CD4-positive, alpha-beta memory T cell (primary cell): ENCODE results near the gene RAVER2. TPM values are rescaled to one million over a fixed set of nuclear protein-coding genes. Genes with fewer than 3 reads are reported as not detected.

ENCODE experiments used
- CTCF ChIA-PET: fragments of 350-600 bp; sonication (Branson Sonifier 250); formaldehyde crosslinking; loops from one replicate; lab custom pipeline; 2021; ENCODE audit warnings: inconsistent platforms; ENCODE audit not compliant: partially characterized antibody; lab: Charles Lee
- POLR2A ChIA-PET: fragments of 350-600 bp; sonication (Branson Sonifier 250); formaldehyde crosslinking; loops from one replicate; lab custom pipeline; 2021; ENCODE audit not compliant: partially characterized antibody; lab: Charles Lee
- DNase-seq, 5 donors: peaks; one replicate each; pipeline versions ENCODE4 v3.0.0 to v3.0.0-alpha.2; 2020 to 2022; ENCODE audit warnings: mixed read lengths in 1 of 5
- H3K27ac ChIP-seq: one replicate; pipeline ENCODE4 v1.7.0; 2013; ENCODE audit warnings: low read depth, low read length
- H3K27me3 ChIP-seq: 2 replicates; pipeline ENCODE4 v1.7.0; 2013; ENCODE audit warnings: mild to moderate bottlenecking, low read length, moderate library complexity; ENCODE audit not compliant: insufficient read depth
- H3K36me3 ChIP-seq: 2 replicates; pipeline ENCODE4 v1.7.0; 2013; ENCODE audit warnings: mild to moderate bottlenecking, low read length, moderate library complexity; ENCODE audit not compliant: insufficient read depth
- H3K4me1 ChIP-seq: 2 replicates; pipeline ENCODE4 v1.7.0; 2013; ENCODE audit warnings: mild to moderate bottlenecking, low read length, moderate library complexity; ENCODE audit not compliant: insufficient read depth
- H3K4me3 ChIP-seq, 2 donors: one replicate each; pipeline ENCODE4 v1.7.0; 2013; ENCODE audit warnings: low read length in 2 of 2, mild to moderate bottlenecking in 1 of 2
- H3K9me3 ChIP-seq, 2 donors: one replicate each; pipeline ENCODE4 v1.7.0; 2013; ENCODE audit warnings: low read length in 2 of 2, control low read depth in 1 of 2; ENCODE audit not compliant: control insufficient read depth in 1 of 2
- H3K27ac Mint-ChIP-seq, 7 donors: one replicate each; pipeline ENCODE4 v1.8.0; 2020 to 2021; ENCODE audit warnings: mixed read lengths in 7 of 7, mild to moderate bottlenecking in 6 of 7, inconsistent platforms in 3 of 7, moderate library complexity in 3 of 7
- H3K27me3 Mint-ChIP-seq, 2 donors: one replicate each; pipeline ENCODE4 v1.8.0; 2020 to 2021; ENCODE audit warnings: mixed read lengths in 2 of 2
- H3K36me3 Mint-ChIP-seq, 2 donors: one replicate each; pipeline ENCODE4 v1.8.0; 2020 to 2021; ENCODE audit warnings: mixed read lengths in 2 of 2, inconsistent platforms in 1 of 2, mild to moderate bottlenecking in 1 of 2
- H3K4me1 Mint-ChIP-seq, 4 donors: one replicate each; pipeline ENCODE4 v1.8.0; 2020 to 2021; ENCODE audit warnings: mixed read lengths in 4 of 4, mild to moderate bottlenecking in 1 of 4
- H3K4me3 Mint-ChIP-seq, 8 donors: one replicate each; pipeline ENCODE4 v1.8.0; 2020 to 2021; ENCODE audit warnings: mixed read lengths in 8 of 8, mild to moderate bottlenecking in 7 of 8, moderate library complexity in 6 of 8, inconsistent platforms in 3 of 8
- H3K9me3 Mint-ChIP-seq, 8 donors: one replicate each; pipeline ENCODE4 v1.8.0; 2020 to 2021; ENCODE audit warnings: mixed read lengths in 8 of 8, mild to moderate bottlenecking in 5 of 8, inconsistent platforms in 3 of 8, moderate library complexity in 1 of 8
- intact Hi-C: fragments of 100-400 bp; cut with micrococcal nuclease; formaldehyde crosslinking; loops from one replicate; pipeline ENCODE4 v1.15.1; 2023
- polyA plus RNA-seq, 2 donors: library from polyadenylated mRNA; unstranded; fragments of 300-500 nt; fragmentation: Illumina TruSeq; gene quantifications; one replicate each; pipeline ENCODE4 v1.2.3, GENCODE V29; 2021
- total RNA-seq, 2 experiments: library from RNA; stranded (reverse); gene quantifications; one replicate each; pipeline ENCODE4 v1.2.3, GENCODE V29; 2021

Gene RAVER2
- total and polyA plus RNA-seq, 4 experiments from 2014 or later = 1.7 to 2.1 (median 1.8) TPM

DNA sequence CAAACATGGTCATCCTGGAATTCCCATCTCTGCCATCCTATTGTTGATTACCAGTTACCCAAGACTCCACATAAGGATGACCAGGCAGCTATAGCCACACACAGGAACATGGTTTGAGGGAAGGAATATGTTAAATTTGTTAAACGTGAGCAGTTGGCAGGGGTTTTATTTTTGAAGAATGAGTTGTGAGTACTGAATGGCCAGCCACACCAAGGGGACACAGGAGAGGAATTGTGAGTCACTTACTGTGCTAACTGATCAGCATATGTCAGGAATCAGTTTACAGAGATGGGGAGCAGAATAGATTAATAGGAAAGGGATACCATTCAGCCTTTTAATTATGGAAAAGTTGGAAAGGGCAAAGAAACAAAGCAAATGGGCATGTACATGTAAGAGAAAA is 39.3 kb upstream of the RAVER2 start:
- H3K4me1 Mint-ChIP-seq = no peaks in the 10 kb centered on the region

DNA sequence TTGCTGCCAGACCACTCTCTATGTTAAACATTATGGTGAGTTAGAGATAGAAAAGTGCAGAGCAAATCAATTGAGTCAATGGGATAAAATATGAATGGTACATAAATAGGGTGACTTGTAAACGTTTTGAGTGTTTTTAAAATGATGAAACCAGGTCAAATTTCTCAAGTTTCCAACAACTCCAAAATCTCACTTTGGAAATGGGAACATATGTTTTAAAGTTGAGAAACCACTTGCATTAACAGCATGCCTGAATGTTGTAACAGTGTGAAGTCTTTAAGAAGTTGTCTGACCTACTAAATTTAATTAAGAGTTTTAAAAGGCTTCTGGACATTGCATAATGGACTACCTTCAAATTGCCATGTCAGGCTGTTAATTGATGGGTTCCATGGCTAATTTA is 33.6 kb upstream of the RAVER2 start:
- no peaks in the 10 kb centered on the region for H3K9me3 ChIP-seq
- H3K9me3 Mint-ChIP-seq = peaks cover 0 to 3% (median 0%) of the 10 kb centered on the region in 8 donors
- no peaks in the 10 kb centered on the region for H3K36me3 Mint-ChIP-seq
- H3K36me3 ChIP-seq = no peaks in the 10 kb centered on the region
- no peak overlapping the region for H3K4me3 ChIP-seq
- no peak overlapping the region for H3K27ac Mint-ChIP-seq
- intact Hi-C loops = no loop called here
- no peak overlapping the region for H3K4me3 Mint-ChIP-seq
- H3K4me1 Mint-ChIP-seq = no peaks in the 10 kb centered on the region
- H3K27me3 ChIP-seq = no peaks in the 10 kb centered on the region
- H3K4me1 ChIP-seq = no peaks in the 10 kb centered on the region
- POLR2A ChIA-PET = no interaction called here
- no peak overlapping the region for H3K27ac ChIP-seq
- CTCF ChIA-PET = no interaction called here
- H3K27me3 Mint-ChIP-seq = peaks cover 0 to 3% of the 10 kb centered on the region in 2 donors
- no peak for DNase-seq

More for the DNA sequence above, 39.3 kb upstream of the RAVER2 start:
- ChIA-PET CTCF (no interaction called here), POLR2A (no interaction called here)
- H3K36me3 Mint-ChIP-seq = no peaks in the 10 kb centered on the region
- no peak for DNase-seq
- Histone ChIP-seq H3K4me1 (no peaks in the 10 kb centered on the region), H3K27ac (no peak overlapping the region), H3K36me3 (no peaks in the 10 kb centered on the region), H3K4me3 (no peak overlapping the region), H3K9me3 (no peaks in the 10 kb centered on the region), H3K27me3 (no peaks in the 10 kb centered on the region)
- peaks cover 0 to 2% (median 0%) of the 10 kb centered on the region in 8 donors for H3K9me3 Mint-ChIP-seq
- intact Hi-C loops = no loop called here
- no peak overlapping the region for H3K4me3 Mint-ChIP-seq
- peaks cover 3 to 7% of the 10 kb centered on the region in 2 donors for H3K27me3 Mint-ChIP-seq
- H3K27ac Mint-ChIP-seq = no peak overlapping the region

DNA sequence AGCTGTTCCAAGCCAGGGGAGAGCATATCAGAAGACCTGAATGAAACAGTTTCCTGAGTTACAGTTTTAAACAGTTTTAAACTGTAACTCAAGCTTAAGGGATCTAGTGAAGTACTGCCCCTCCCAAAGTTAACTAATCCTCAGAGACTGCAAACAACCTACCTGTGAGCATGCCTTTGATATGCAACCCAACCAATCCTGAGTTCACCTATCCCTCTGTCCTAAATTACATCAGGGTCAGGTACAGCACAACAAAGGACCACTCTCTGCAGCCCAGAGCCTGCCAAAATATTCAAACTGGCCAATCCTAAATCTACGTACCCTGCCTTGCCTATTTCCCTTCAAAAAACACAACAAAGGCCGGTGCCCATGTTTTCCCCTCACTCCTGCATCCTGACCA is 32.8 kb upstream of the RAVER2 start:
- Mint-ChIP-seq H3K27ac (no peak overlapping the region), H3K27me3 (peaks cover 0 to 3% of the 10 kb centered on the region in 2 donors), H3K9me3 (peaks cover 0 to 3% (median 0%) of the 10 kb centered on the region in 8 donors), H3K4me3 (no peak overlapping the region), H3K4me1 (no peaks in the 10 kb centered on the region), H3K36me3 (no peaks in the 10 kb centered on the region)
- Histone ChIP-seq H3K9me3 (no peaks in the 10 kb centered on the region), H3K4me1 (no peaks in the 10 kb centered on the region), H3K36me3 (no peaks in the 10 kb centered on the region), H3K27ac (no peak overlapping the region), H3K4me3 (no peak overlapping the region), H3K27me3 (no peaks in the 10 kb centered on the region)
- intact Hi-C loops = no loop called here
- no peak for DNase-seq
- ChIA-PET POLR2A (no interaction called here), CTCF (no interaction called here)

DNA sequence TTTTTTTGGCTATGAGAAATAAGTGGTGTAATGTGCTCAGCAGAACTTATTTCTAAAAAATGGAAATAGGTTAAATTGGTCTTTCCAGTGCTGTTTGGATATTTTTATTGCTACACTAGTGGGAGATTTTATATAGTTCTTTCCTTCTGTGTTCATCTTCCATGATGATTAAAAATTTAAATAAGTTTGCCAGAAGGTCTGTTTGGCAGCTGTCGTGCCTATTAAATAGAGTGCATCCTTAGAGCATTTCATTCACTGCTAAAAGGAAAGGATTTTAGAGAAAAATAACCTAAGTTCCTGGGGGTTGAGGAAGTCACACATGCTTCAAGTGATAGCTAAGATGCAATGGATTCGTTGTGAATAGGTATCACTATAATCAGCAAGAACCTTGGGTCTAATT is 29.7 kb upstream of the RAVER2 start:
- H3K36me3 Mint-ChIP-seq = no peaks in the 10 kb centered on the region
- H3K27ac ChIP-seq = no peak overlapping the region
- no peaks in the 10 kb centered on the region for H3K36me3 ChIP-seq
- no peak overlapping the region for H3K4me3 ChIP-seq
- peaks cover 3 to 5% of the 10 kb centered on the region in 2 donors for H3K27me3 Mint-ChIP-seq
- POLR2A ChIA-PET = no interaction called here
- no peak for DNase-seq
- CTCF ChIA-PET = interaction anchor here (1.3 kb wide), 1 partner anchor 38 kb away, joined by 3 read pairs; no protein-coding TSS in a partner anchor
- H3K4me1 Mint-ChIP-seq = no peaks in the 10 kb centered on the region
- H3K9me3 Mint-ChIP-seq = peaks cover 0 to 16% (median 11%) of the 10 kb centered on the region in 8 donors
- no peaks in the 10 kb centered on the region for H3K9me3 ChIP-seq
- H3K27ac Mint-ChIP-seq = no peak overlapping the region
- H3K4me3 Mint-ChIP-seq = no peak overlapping the region
- H3K4me1 ChIP-seq = no peaks in the 10 kb centered on the region
- intact Hi-C loops = no loop called here
- no peaks in the 10 kb centered on the region for H3K27me3 ChIP-seq

DNA sequence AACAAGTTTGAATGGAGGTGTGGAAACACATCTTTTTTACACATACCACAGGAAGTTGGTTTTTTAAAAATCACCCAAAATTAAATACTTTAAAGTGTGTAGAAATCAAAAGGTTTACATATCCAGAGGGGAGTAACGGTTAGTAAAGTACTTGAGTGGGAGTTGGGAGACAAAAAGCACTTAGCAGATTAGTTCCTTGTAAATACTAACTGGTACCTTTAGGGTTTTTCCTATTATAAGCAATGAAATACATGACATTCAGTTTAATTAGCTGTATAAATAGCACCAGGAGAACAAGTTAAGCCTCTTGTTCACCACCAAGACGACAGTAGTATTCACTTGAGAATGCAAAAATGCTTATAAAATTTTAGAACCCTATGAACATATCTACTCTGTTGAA is 23.7 kb upstream of the RAVER2 start:
- H3K27me3 Mint-ChIP-seq = peaks cover 17 to 23% of the 10 kb centered on the region in 2 donors
- H3K9me3 Mint-ChIP-seq = peaks cover 0 to 16% (median 11%) of the 10 kb centered on the region in 8 donors
- peaks cover 9% of the 10 kb centered on the region for H3K27me3 ChIP-seq
- H3K36me3 Mint-ChIP-seq = no peaks in the 10 kb centered on the region
- no peak overlapping the region for H3K27ac ChIP-seq
- ChIA-PET CTCF (no interaction called here), POLR2A (no interaction called here)
- H3K4me3 Mint-ChIP-seq = no peak overlapping the region
- no peak for DNase-seq
- H3K4me1 ChIP-seq = no peaks in the 10 kb centered on the region
- H3K4me1 Mint-ChIP-seq = no peaks in the 10 kb centered on the region
- H3K4me3 ChIP-seq = no peak overlapping the region
- intact Hi-C loops = no loop called here
- H3K9me3 ChIP-seq = no peaks in the 10 kb centered on the region
- H3K36me3 ChIP-seq = no peaks in the 10 kb centered on the region
- H3K27ac Mint-ChIP-seq = no peak overlapping the region

DNA sequence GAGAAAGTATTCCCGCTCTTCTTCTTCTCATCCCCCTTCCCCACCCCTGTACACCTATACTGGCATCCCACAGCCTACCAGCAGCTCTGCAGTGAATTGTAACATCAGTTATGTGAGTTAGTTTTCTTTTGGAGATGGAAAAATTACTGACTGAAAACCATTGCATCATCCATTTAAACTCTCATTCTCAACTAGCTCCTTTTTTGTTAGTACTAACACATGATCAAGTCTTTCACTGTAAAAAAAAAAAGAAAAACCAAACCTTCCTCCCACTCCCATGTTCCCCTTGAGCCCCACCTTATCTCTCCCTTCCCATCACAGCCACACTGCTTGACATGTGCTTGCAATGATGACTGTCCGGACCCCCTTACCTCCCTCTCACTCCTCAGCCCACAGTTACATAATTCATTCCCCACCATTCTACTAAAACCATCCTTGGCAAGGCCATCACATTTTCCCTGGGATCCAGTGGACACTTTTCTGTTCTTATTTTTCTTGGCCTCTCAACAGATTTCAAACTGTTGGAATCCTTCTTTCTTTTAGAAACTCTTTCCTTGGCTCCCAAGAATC is 23.2 kb upstream of the RAVER2 start:
- Mint-ChIP-seq H3K4me1 (no peaks in the 10 kb centered on the region), H3K36me3 (no peaks in the 10 kb centered on the region), H3K27me3 (peaks cover 17 to 23% of the 10 kb centered on the region in 2 donors), H3K9me3 (peaks cover 0 to 16% (median 11%) of the 10 kb centered on the region in 8 donors), H3K27ac (no peak overlapping the region), H3K4me3 (no peak overlapping the region)
- Histone ChIP-seq H3K9me3 (no peaks in the 10 kb centered on the region), H3K27me3 (peaks cover 9% of the 10 kb centered on the region), H3K4me1 (no peaks in the 10 kb centered on the region), H3K27ac (no peak overlapping the region), H3K4me3 (no peak overlapping the region), H3K36me3 (no peaks in the 10 kb centered on the region)
- POLR2A ChIA-PET = no interaction called here
- DNase-seq = no peak
- intact Hi-C loops = no loop called here
- CTCF ChIA-PET = no interaction called here

DNA sequence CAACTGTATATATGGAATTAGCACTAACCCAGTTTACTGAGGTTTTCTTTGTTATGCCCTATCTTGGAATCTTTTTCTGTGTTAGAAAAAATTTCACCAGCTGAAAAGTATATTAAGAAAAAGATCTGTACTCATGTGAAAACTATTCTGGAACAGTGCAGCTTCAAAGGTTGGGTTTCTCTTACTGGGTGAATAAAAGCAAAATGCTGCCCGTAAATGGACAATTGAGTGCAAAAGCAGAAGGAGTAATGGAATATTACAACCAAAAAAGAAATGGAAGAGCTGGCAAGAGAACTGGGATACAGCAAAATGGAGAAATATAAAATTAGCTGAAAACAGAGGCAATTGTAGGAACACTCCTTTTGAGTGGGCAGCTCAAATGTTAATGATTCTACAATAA is 17.0 kb upstream of the RAVER2 start:
- POLR2A ChIA-PET = no interaction called here
- intact Hi-C loops = no loop called here
- CTCF ChIA-PET = interaction anchor here (1.4 kb wide), 1 partner anchor 21 kb away, joined by 4 read pairs; no protein-coding TSS in a partner anchor

More for the DNA sequence above, 17.0 kb upstream of the RAVER2 start:
- Mint-ChIP-seq H3K27me3 (peaks cover 3 to 11% of the 10 kb centered on the region in 2 donors), H3K27ac (no peak overlapping the region), H3K36me3 (no peaks in the 10 kb centered on the region), H3K4me3 (no peak overlapping the region), H3K4me1 (no peaks in the 10 kb centered on the region), H3K9me3 (peaks cover 0 to 2% (median 0%) of the 10 kb centered on the region in 8 donors)
- no peak for DNase-seq
- H3K27me3 ChIP-seq = peaks cover 9% of the 10 kb centered on the region
- H3K9me3 ChIP-seq = no peaks in the 10 kb centered on the region
- H3K36me3 ChIP-seq = no peaks in the 10 kb centered on the region
- no peak overlapping the region for H3K27ac ChIP-seq
- no peak overlapping the region for H3K4me3 ChIP-seq
- no peaks in the 10 kb centered on the region for H3K4me1 ChIP-seq
